Panc1 (cell line): Measurements from ENCODE around the gene NELFB. TPM values are rescaled to one million over a fixed set of nuclear protein-coding genes. Genes with fewer than 3 reads are reported as not detected.

Source experiments
- ATAC-seq: fragments of 200-7000 bp; cut with Tn5 transposase; 2 replicates; pipeline ENCODE4 v1.9.1; 2020; ENCODE audit warnings: mild to moderate bottlenecking, moderate library complexity
- BruUV-seq: library from RNA; stranded (reverse); fragments of 400-500 nt; replicated peaks from 2 replicates; lab custom pipeline; 2021; lab: Mats Ljungman, UMichigan
- CTCF ChIA-PET: fragments of 300-600 bp; sonication (Branson Sonifier 250); formaldehyde crosslinking; loops from one replicate; lab custom pipeline; 2022; ENCODE audit warnings: antibody characterized with exemption; lab: Charles Lee
- POLR2A ChIA-PET: fragments of 300-600 bp; sonication (Branson Sonifier 250); formaldehyde crosslinking; loops from one replicate; lab custom pipeline; 2022; ENCODE audit warnings: antibody characterized with exemption; lab: Charles Lee
- DNase-seq: peaks from one replicate; pipeline ENCODE4 v3.0.0-alpha.2; 2010; ENCODE audit warnings: low read depth, low spot score
- H3K27ac ChIP-seq: 2 replicates; pipeline ENCODE4 v1.5.1; 2011; ENCODE audit warnings: mild to moderate bottlenecking, low read length, inconsistent platforms
- H3K27me3 ChIP-seq: fragments of 200-500 bp; sonication (Bioruptor generic); 2 replicates; pipeline ENCODE4 v1.6.0; 2014; ENCODE audit warnings: low read length, inconsistent platforms; ENCODE audit not compliant: control insufficient read depth, insufficient read depth
- H3K36me3 ChIP-seq: fragments of 200-500 bp; sonication (Bioruptor generic); 2 replicates; pipeline ENCODE4 v1.5.1; 2014; ENCODE audit warnings: inconsistent platforms, mild to moderate bottlenecking, low read length, moderate library complexity; ENCODE audit not compliant: control insufficient read depth, insufficient read depth
- H3K4me1 ChIP-seq: 2 replicates; pipeline ENCODE4 v1.5.1; 2011; ENCODE audit warnings: inconsistent platforms, mild to moderate bottlenecking, low read length, moderate library complexity; ENCODE audit not compliant: control insufficient read depth, insufficient read depth
- H3K4me3 ChIP-seq, 2 experiments: 2 replicates each; pipeline ENCODE4 v1.5.1; 2011 to 2012; ENCODE audit warnings: low read depth in 2 of 2, low read length in 2 of 2, mild to moderate bottlenecking in 2 of 2, inconsistent platforms in 1 of 2, moderate library complexity in 1 of 2
- H3K9me3 ChIP-seq: fragments of 200-500 bp; sonication (Bioruptor generic); 2 replicates; pipeline ENCODE4 v1.5.1; 2014; ENCODE audit warnings: low read depth, mild to moderate bottlenecking, inconsistent platforms, low read length, moderate library complexity; ENCODE audit not compliant: control insufficient read depth, insufficient read depth
- CTCF ChIP-seq: fragments of 450-650 bp; IDR thresholded peaks from 2 replicates; pipeline ENCODE4 v1.5.1; 2017; ENCODE audit warnings: mild to moderate bottlenecking
- POLR2AphosphoS5 ChIP-seq: IDR thresholded peaks from 2 replicates; pipeline ENCODE4 v1.6.1; 2012; ENCODE audit warnings: mild to moderate bottlenecking, low read depth, low read length, moderate library complexity
- REST ChIP-seq, 2 experiments: IDR thresholded peaks; 2 replicates each; pipeline ENCODE4 v1.6.1; 2011 to 2012; ENCODE audit warnings: low read depth in 2 of 2, control low read depth in 1 of 2, low read length in 1 of 2, mild to moderate bottlenecking in 1 of 2, moderate library complexity in 1 of 2; ENCODE audit not compliant: insufficient read depth in 1 of 2
- SIN3A ChIP-seq: IDR thresholded peaks from 2 replicates; pipeline ENCODE4 v1.6.1; 2012; ENCODE audit warnings: low read depth, mild to moderate bottlenecking, low read length, moderate library complexity, borderline replicate concordance; ENCODE audit not compliant: insufficient read depth
- TCF7L2 ChIP-seq: IDR thresholded peaks from 2 replicates; pipeline ENCODE4 v1.6.1; 2011; ENCODE audit warnings: mild to moderate bottlenecking, low read depth, low read length, inconsistent platforms
- in situ Hi-C: cut with HindIII; loops from 2 replicates; pipeline ENCODE4 v1.10.0; 2016; ENCODE audit warnings: low sequenced_read_pairs, low pct_unique_long_range_greater_than_20kb
- intact Hi-C: fragments of 100-400 bp; cut with micrococcal nuclease; formaldehyde crosslinking; loops from one replicate; pipeline ENCODE4 v1.10.0; 2022; ENCODE audit not compliant: unreplicated experiment
- total RNA-seq: library from RNA; stranded (reverse); gene quantifications from one replicate; pipeline ENCODE4 v1.2.1, GENCODE V29; 2021; ENCODE audit not compliant: unreplicated experiment

NELFB gene
- total RNA-seq, 1 experiment from 2014 or later = 62.4 TPM

GRCh38 chr9:137319739-137320551 is 64.8 kb downstream of the NELFB start:
- CTCF ChIA-PET = interaction anchor here (0.6 kb wide), 1 partner anchor 14 kb away, joined by 3 read pairs; no protein-coding TSS in a partner anchor
- ATAC-seq = no peak
- TF ChIP-seq REST (IDR thresholded peaks at IDR 0.05; ENCODE audit: insufficient read depth in 1 of 2, low read depth in 2 of 2, low read length in 1 of 2) (no peak), CTCF (no peak)

GRCh38 chr9:137320555-137321384 is 65.6 kb downstream of the NELFB start:
- Histone ChIP-seq H3K4me1 (no peaks in the 10 kb centered on the region; the same call in 1 of the 2 replicates), H3K36me3 (no peaks in the 10 kb centered on the region), H3K27me3 (no peaks in the 10 kb centered on the region), H3K27ac (no peak overlapping the region), H3K4me3 (no peak overlapping the region), H3K9me3 (no peaks in the 10 kb centered on the region)
- DNase-seq (no peak), ATAC-seq (no peak)
- intact Hi-C loops = no loop called here
- in situ Hi-C loops = no loop called here
- POLR2A ChIA-PET = no interaction called here
- TF ChIP-seq TCF7L2 (no peak), POLR2AphosphoS5 (no peak), REST (IDR thresholded peaks at IDR 0.05; ENCODE audit: insufficient read depth in 1 of 2, low read depth in 2 of 2, low read length in 1 of 2) (no peak), SIN3A (no peak), CTCF (no peak)
- CTCF ChIA-PET = no interaction called here
- BruUV-seq = no TSS peak

More at GRCh38 chr9:137319739-137320551, 64.8 kb downstream of the NELFB start:
- no peaks in the 10 kb centered on the region for H3K27me3 ChIP-seq
- no peak for DNase-seq
- H3K27ac ChIP-seq = no peak overlapping the region
- in situ Hi-C loops = no loop called here
- no peaks in the 10 kb centered on the region for H3K36me3 ChIP-seq
- BruUV-seq = no TSS peak
- H3K4me3 ChIP-seq = no peak overlapping the region
- H3K4me1 ChIP-seq = no peaks in the 10 kb centered on the region; the same call in 1 of the 2 replicates
- intact Hi-C loops = no loop called here
- H3K9me3 ChIP-seq = no peaks in the 10 kb centered on the region
- POLR2A ChIA-PET = no interaction called here
